ENCODE data around the gene PTPRH.
"Not testable (repeated sequence)": the region's sequence is repeated elsewhere in the genome, so short reads cannot be mapped to it uniquely, and the experiment has no call there.

PTPRH gene

DNA sequence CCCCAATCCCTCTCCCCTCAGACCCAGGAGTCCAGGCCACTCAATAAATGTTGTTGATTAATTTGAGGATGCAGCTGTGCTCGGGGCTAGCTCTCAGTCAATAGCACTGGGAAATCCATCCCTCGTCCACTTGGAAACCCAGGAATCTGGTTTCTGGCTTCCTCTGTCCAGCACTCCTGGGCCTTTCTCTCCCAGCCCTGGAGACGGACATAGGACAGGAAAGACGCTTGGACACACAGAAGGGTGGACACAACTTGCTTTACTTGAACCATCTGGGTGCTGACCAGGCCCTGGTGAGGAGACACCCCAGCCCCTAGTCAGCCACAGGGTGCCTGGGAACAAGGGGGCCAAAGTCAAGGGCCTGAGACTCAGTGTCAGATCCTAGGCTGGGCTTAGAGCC, 50.9 kb downstream of the PTPRH start:
- no peak for DNase-seq

DNA sequence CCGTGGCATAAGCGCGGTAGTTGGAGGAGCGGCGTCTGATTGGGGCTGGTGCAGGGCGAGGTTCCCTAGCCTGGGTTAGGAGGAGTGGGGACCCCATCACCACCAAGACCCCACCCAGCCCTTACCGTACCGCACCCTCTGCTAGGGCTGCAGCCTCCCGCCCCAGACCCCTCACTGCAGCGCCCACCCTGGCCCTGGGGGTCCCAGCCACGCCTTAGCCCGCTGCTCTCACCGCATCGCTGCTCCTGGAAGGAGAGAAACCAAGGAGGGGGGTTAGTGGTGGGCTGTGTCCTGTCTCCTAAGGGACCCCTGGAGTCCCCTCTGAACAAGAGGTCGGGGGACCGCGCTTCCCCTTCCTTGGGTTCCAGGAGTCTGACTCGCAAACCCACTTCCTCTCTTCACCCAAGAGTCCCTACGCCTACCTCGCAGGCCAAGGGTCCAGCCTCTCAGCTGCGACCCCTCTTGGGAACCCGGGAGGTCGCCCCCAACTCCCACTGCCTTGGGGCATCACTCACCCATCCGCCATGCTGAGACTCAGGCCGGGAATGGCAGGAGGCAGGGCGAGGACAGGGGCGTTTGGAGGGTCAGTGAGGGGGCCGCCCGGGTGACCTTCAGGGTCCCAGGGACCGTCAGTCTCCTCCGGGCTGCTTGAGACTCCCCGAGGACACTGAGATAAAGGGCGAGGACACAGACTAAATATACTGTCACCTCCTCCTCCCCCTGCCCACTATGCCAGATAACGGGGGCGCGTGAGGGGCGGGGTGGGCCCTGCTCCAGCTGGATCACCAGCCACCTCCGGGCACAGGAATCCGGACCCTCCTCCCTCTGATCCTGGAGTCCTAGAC, 52.0 kb downstream of the PTPRH start, which contains the start of gene TNNI3:
TNNI3 (minus strand) TSS at position 669 of the 845 bp plus-strand sequence; CDS start at position 526, 143 bp downstream.
- no peak for DNase-seq

DNA sequence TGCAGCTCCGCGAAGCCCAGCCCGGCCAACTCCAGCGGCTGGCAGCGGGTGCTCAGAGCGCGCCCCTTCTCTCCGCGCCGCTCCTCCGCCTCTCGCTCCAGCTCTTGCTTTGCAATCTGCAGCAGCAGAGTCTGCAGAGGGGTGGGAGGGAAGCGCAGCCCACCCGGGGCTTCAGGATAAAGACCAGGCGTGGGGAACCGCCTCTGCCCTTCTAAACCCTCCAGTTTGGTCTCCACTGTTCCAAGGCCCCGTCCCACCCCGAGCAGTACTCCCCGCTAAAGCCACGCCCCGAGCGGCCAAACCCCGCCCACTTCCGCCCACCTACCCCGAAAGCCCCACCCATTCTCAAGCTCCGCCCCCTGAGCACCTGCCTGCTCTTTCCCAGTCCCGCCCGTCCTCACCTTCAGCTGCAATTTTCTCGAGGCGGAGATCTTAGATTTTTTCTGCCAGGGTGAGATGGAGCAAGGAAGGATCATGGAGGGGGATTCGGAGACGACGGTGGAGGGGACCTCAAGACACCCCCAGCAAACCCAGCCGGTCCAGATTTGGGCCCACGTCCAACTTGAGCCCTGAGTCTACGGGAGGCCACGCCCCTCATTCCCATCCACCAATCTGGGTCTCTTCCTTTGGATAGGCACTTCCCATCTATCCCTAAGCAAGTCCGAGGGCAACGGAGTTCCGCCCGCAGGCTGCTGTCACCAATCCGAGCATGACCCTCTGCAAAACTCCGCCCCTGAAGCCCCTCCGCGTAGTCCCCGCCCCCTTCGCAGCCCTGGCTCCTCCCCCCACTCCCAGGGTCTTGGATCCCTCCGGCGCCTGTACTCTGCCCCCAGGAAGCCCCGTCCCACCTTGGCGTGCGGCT, 52.9 kb downstream of the PTPRH start:
- peak; percentile 41 for DNase-seq

DNA sequence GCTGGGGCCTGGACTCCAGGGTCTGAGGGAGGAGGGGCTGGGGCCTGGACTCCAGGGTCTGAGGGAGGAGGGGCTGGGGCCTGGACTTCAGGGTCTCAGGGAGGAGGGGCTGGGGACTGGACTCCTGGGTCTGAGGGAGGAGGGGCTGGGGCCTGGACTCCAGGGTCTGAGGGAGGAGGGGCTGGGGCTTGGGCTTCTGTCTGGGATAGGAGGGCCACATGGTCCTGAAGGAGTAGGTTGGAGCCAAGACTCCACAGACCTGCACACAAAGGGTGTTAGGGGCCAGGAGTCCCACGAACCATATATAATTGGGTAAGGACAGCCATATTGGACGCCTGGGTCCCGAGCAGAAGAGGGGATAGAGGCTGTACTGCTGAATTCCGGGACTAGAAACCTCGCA, 53.5 kb downstream of the PTPRH start:
- not testable (repeated sequence) for DNase-seq

DNA sequence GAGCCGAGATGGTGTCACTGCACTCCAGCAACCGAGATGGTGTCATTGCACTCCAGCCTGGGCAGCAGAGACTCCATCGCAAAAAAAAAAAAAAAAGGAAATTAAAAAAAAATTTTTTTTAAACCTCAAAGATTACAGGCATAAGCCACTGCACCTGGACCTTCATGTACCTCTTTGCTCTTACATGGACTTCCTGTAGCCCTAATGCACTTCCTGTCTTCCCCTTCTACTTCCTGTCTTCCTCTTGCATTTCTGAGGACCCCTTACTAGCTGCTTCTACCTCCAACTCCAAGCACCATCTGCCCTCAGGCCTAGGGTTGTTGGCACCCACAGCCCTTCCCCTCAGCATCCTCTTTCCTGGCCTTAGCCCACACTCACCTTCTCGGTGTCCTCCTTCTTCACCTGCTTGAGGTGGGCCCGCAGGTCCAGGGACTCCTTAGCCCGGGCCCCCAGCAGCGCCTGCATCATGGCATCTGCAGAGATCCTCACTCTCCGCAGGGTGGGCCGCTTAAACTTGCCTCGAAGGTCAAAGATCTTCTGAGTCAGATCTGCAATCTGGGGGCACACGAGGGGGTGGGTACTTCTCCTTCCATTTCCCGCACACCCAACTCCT, 55.5 kb downstream of the PTPRH start:
- DNase-seq: no peak

DNA sequence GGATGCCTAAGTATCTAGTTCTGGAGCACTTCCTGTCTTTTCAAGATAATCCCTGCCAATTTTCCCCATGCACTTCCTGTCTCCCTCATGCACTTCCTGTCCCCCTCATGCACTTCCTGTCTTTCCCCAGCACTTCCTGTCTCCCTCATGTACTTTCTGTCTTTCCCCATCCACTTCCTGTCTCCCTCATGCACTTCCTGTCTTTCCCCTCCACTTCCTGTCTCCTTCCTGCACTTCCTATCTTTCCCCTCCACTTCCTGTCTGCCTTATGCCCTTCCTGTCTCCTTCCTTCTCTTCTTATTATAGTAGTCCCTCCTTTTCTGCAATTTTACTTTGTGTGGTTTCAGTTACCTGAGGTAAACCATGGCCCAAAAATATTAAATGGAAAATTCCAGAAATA, 57.3 kb downstream of the PTPRH start:
- DNase-seq: no peak

DNA sequence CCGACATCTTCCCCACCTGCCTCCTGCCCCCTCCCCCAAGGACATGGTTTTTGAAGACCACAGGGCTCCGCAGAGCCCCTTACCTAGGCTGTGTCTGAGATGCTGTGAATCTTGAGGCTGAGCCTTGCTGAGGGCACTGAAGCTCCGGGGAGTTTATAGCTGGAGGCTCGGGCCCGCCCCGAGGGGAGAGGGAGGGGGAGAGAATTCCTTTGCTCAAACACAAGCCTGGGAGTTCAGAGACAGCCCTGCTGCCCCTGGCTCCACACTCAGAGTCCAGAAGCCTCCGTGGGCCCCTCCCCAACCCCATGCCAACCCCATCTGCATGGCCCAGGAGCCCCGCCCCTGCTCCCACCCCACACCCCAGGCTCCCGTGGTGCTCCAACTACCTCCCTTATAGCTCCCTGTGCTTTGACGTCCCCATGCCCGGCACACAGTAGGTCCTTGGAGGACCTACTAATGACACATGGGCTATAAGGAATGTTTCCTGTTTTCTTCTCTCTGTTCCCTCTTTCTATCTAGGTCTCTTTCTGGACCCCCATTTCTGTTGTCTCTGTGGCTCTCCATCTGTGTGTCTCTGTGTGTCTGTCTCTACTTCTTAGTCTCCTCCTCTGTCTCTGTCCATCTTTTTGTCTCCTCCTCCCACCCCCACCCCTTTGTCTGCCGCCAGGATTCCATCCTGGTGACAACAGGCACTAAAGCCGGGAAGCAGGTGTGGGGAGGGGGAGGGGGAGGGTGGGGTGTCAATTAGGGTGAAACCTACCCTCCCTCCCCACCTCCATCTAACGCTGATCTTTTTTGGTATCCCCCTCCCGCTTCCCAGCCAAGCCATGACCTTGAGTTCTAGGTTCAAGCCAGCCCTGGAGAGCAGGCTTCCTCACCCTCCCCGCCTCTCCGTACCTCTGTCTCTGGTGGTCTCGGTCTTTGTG, 60.0 kb downstream of the PTPRH start, which contains the start of gene TNNT1:
TNNT1 (minus strand) TSS at position 129 of the 926 bp plus-strand sequence. CDS start 2,049 bp downstream, outside the sequence.
- DNase-seq: no peak

DNA sequence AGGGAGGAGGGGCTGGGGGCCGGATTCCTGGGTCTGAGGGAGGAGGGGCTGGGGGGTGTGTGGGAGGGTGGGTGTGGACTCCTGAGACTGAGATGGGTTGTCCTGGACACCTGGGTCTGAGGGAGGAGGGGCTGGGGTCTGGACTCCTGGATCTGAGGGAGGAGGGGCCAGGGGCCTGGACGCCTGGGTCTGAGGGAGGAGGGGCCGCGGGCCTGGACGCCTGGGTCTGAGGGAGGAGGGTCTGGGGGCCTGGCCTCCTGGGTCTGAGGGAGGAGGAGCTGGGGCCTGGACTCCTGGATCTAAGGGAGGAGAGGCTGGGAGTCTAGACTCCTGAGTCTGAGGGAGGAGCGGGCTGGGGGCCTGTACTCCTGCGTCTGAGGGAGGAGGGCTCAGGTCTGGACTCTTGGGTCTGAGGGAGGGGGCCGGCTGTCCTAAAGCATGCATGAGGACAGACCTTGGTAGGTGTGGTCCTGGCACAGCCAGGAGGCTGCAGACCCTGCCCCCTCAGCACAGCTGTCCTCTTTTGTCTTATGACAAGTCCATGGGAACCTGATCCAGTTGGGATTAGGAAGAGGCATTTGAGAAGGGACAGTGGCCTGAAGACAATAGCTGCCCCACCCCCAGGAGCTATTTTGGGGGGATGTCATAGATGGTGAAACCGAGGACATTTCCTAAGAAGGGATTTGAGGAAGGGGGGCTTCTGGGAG, 61.6 kb downstream of the PTPRH start:
- no peak for DNase-seq

DNA sequence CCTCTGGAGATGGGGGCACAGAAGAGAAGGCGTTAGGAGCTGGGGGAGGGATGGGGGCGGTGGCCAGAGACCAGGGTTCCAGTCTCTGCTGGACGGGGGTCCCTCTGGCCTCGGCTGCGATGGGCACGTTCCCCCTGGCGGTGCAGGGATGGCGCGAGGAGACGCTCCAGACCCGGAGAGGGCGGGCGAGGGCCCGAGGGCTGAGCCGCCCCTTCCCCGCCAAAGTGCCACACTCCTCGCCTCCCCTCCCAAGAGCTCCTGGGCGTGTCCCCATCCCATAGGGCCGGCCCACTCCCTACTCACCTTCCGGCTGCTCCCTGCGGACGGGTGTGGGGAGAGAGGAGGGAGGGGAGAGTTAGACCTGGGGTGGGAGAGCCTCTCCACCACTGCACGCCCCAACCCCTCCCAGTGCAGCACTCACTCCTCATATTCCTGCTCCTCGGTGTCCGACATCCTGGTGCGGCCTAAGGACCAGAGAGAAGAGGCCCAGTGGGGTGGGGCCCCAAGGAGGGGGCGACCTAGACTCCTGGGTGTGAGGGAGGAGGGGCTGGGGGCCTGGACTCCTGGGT, 62.5 kb downstream of the PTPRH start:
- no peak for DNase-seq

DNA sequence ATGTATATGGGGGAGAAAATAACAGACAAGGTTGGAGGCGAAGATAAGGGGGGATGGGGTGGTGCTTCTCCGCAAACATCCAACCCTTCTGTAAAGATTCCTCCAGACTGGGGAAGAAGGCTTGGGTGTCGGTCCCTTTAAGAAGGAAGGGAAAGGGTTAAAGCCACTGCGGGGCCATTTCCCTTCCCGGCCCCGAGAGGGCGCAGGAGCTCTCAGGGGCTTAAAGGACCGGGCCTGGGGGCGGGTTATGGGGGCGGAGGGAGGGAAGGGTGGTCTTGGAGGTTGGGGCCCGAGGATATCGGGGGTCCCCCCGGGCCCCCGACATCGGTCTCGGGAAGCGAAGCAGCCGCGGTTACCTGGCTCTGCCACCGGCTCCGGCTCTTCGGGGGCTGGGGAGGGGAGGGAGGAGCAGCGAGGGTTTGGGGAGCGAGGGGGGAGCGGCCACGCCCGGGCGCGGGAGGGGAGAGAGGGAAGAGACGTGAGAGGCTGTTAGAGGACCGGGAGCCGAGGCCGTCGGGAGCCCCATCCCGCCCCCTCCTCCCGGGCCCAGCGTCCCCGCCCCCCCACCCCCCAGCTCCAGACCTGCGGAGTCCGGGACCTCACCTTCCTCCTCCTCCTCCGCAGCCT, 63.1 kb downstream of the PTPRH start:
- DNase-seq: no peak

DNA sequence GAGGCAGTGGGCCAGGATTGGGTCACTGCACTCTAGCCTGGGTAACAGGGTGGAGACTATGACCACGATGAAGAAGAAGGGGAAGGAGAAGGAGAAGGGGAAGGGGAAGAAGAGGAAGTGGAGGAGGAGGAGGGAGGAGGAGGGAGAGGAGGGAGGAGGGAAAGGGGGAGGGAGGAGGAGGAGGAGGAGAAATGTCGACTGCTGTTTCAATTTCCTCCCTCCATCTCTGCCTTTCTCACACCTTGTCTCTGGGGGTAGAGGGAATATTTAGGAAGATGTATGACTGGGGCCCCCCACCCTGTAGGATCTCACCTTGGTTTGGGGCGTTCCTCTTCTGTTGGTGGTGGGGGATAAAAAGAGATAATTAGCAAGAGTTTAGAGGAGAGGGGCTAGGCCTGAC, 64.1 kb downstream of the PTPRH start:
- no peak for DNase-seq

DNA sequence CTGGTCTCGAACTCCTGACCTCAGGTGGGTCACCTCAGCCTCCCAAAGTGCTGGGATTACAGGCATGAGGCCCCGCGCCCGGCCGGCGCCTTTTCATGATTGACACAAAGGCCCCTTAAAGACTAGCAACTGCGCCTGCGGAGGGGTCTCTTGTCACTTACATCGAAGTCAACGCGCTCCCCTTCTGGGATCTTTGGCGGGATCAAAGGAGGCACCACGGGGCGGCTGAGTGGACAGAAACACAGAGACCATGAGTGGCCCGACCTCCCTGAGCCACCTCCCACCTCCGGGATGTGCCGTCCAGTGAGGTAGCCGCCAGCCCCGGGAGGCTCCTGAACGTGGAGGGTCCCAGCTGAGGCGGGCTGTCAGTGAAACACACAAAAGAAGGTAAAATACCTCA, 67.6 kb downstream of the PTPRH start:
- DNase-seq: no peak

DNA sequence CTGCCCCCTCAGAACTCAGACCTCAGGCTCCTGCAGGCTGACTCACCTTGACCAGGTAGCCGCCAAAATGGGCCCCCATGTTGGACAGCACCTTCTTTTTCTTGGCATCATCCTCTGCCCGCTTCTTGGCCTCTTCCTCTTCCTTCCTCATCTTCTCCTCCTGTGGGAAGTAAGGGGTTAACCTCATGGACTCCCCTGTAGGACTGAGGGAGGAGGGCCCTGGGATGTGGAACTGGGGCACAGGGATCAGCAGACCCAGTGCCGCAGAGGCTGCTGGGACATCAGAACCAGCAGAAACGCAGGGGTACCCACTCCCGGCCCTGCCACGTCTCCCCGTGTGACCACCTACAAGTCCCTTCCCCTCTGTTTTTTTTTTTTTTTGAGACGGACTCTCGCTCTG, 71.4 kb downstream of the PTPRH start:
- no peak for DNase-seq

DNA sequence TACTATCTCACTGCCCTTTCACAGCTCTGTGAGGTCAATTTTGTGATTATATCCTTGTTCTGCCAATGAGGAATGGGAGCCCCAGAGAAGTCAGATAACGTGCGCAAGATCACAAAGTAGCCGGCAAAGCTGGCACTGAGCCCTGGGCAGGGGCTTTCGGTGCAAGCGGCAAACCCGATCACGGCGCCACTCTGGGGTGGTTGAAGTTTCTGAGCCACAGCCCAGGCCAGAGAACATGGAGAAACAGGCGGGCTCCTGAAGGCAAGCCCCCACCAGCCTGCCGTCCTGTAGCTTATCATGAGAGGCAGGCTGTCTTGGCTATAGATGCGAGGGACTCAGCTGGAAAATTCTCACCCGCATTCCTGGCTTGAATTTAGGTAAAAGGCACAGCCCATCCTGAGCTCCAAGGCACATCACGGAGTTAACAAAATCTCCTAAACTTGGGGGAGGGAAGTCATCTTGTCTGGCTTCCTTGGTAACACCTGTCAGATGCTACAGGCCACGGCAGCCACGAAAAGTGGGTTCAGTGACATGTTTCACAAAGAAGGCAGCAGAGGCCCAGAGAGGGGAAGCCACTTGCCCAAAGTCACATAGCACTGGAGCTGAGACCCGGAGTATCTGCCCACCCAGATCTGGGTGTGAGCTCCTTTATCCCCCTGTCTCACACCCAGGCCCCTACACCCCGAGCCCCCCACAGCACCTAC, 72.8 kb downstream of the PTPRH start:
- no peak for DNase-seq

DNA sequence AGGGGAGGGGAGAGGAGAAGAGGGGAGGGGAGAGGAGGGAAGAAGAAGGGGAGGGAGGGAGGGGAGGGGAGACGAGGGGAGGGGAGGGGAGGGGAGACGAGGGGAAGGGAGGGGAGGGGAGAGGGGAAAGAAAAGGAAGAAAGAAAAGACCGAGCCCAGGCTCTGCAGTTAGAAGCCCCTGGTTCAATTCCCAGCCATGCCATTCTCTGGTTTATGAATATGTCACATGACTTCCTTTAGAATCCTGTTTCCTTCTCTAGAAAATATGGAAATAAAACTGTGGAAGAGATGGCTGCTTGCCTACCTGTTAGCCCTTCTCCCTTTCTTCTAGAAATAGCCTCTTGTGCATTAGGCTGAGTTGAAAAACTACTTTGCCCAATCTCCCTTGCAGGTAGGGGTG, 74.6 kb downstream of the PTPRH start:
- DNase-seq: no peak

DNA sequence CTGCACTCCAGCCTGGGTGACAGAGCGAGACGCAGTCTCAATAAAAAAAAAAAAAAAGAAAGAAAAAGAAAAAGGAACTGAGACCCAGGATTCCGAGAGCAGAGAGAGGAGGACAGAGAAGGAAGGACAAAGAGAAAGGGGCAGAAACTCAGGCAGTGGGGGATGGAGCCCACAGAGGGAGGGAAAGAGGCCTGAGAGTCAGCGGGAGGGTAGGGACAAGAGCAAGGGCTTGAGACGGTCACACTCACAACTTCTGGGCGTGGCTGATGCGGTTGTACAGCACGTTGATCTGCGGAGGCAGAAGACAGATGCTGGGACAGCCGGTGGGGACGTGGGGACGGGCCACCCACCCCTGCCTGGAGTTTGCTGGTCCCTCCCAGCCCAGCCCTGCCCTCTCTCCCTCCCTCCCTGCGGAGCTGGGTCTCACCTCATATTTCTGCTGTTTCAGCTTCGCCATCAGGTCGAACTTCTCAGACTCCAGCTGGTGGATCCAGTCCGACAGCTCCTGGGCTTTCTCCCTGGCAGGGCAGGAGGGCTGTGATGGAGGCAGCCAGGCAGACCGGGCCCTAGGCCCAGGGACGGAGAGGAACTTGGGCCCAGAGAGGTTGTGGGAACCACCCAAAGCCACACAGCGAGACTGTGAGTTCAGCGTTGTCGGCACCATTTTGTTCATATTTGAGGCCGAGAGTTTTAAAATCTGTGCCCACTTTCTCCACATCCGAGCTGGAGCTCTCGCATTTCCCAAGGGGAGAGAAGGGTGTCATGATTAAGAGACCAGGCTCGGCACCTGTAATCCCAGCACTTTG, 75.5 kb downstream of the PTPRH start:
- DNase-seq: no peak

DNA sequence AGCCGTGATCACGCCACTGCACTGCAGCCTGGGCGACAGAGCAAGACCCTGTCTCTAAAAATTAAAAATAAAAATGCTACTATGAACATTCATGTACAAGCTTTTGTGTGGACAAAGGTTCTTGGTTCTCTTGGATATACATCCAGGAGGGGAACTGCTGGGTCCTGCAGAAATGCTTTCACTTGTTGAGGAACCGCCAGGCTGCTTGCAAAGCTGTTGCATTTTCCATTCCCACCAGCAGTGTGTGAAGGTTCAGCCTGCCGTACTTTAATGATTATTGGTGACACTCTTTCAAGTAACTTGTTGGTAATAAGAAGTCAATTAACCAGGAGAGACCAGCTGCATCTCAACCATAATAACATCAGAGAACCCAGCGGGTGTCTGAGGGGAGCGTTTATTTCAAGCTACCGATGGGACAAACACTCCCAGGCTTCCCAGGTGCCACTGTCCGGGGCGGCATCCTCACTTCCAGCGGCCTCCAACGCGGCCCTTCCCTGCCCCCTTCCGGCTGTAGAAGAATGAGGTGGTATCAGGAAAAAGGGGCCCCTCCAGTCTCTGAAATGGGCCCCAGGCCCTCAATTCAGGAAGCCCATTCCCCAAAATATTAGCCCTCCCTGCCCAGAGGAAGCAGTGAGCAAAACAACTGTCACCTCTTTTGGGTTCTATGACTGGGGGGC, 76.7 kb downstream of the PTPRH start:
- no peak for DNase-seq

DNA sequence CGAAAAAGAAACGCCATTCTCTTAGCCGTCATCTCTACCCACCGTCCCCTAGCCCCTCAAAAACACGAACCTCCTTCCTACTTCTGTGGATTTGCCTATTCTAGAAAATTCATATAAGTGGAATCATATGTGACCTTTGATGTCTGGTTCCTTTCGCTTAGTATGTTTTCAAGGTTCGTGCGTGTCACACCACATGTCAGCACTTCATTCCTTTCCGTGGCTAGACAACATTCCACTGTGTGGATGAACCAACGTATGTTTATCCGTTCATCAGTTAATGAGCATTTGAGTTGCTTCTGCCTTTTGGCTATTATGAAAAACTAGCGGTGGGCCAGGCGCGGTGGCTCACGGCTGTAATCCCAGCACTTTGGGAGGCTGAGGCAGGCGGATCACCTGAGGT, 77.9 kb downstream of the PTPRH start:
- DNase-seq: no peak

All from stimulated activated CD4-positive, alpha-beta T cell treated with anti-CD3 and anti-CD28 coated beads, Interleukin-4, amount 100 ng/mL, for 1 hour (primary cell).